ENCODE data around the gene MAP1A.

Gene MAP1A

GRCh38 chr15:43511012-43511885 is 6.2 kb upstream of the MAP1A start:
- DNase-seq: peak in 1 of 5 experiments; percentile 28

- DNase-seq: no peak
Observed at GRCh38 chr15:43513550-43513949, 3.9 kb upstream of the MAP1A start.

- peak in 2 of 5 experiments; percentile 8 to 36 for DNase-seq
Observed at GRCh38 chr15:43514241-43515057, 3.0 kb upstream of the MAP1A start.

GRCh38 chr15:43515741-43516140 is 1.7 kb upstream of the MAP1A start:
- no peak for DNase-seq

- DNase-seq: no peak
Observed at GRCh38 chr15:43516185-43516584, 1.2 kb upstream of the MAP1A start.

- no peak for DNase-seq
Observed at GRCh38 chr15:43516801-43517353, 531 bp upstream of the MAP1A start.

- peak in 1 of 5 experiments; percentile 34 for DNase-seq
Observed at GRCh38 chr15:43518197-43518761, 871 bp downstream of the MAP1A start.

GRCh38 chr15:43519196-43519595 is 1.8 kb downstream of the MAP1A start:
- DNase-seq: no peak

- no peak for DNase-seq
Observed at GRCh38 chr15:43520138-43520537, 2.7 kb downstream of the MAP1A start.

GRCh38 chr15:43521419-43521818 is 4.0 kb downstream of the MAP1A start:
- DNase-seq: no peak

- DNase-seq: no peak
Observed at GRCh38 chr15:43522247-43522646, 4.8 kb downstream of the MAP1A start.

- no peak for DNase-seq
Observed at GRCh38 chr15:43523646-43524045, 6.2 kb downstream of the MAP1A start.

- DNase-seq: no peak
Observed at GRCh38 chr15:43524254-43524845, 6.9 kb downstream of the MAP1A start.

- DNase-seq: no peak
Observed at GRCh38 chr15:43525131-43525530, 7.7 kb downstream of the MAP1A start.

- DNase-seq: no peak
Observed at GRCh38 chr15:43526261-43526930, 9.0 kb downstream of the MAP1A start.

GRCh38 chr15:43527016-43527801 is 9.8 kb downstream of the MAP1A start:
- no peak for DNase-seq

- no peak for DNase-seq
Observed at GRCh38 chr15:43527802-43528541, 10.6 kb downstream of the MAP1A start.

- DNase-seq: no peak
Observed at GRCh38 chr15:43528542-43529007, 11.2 kb downstream of the MAP1A start.

GRCh38 chr15:43529141-43529540 is 11.7 kb downstream of the MAP1A start:
- DNase-seq: no peak

GRCh38 chr15:43529587-43530345 is 12.4 kb downstream of the MAP1A start:
- DNase-seq: no peak
